ENCODE data around the gene TVP23C. TPM values are rescaled to one million over a fixed set of nuclear protein-coding genes. Genes with fewer than 3 reads are reported as not detected.
A peak's percentile ranks its signal among the peaks of the same experiment; 100 is the strongest.

Gene TVP23C
- total RNA-seq, 2 experiments from 2014 or later: 8.1 to 8.2 TPM

- Mint-ChIP-seq H3K27me3 (no peaks in the 10 kb centered on the region), H3K4me3 (no peak overlapping the region), H3K36me3 (ENCODE audit: low read depth) (peaks cover 16% of the 10 kb centered on the region), H3K27ac (no peak overlapping the region), H3K9me3 (no peaks in the 10 kb centered on the region), H3K4me1 (ENCODE audit: low read depth) (peaks cover 3% of the 10 kb centered on the region)
- ChIA-PET POLR2A (no interaction called here), CTCF (interaction anchor here (2.4 kb wide), 1 partner anchor 10 kb away, joined by 10 read pairs; no protein-coding TSS in a partner anchor)
- TF ChIP-seq CTCF (IDR thresholded peaks at IDR 0.05): no peak
- ATAC-seq (no peak), DNase-seq (no peak)
- intact Hi-C loops (cut with micrococcal nuclease): no loop called here
Observed at GRCh38 chr17:15513058-15513791, 50.1 kb downstream of the TVP23C start.

GRCh38 chr17:15512071-15512709 is 51.1 kb downstream of the TVP23C start:
- H3K27ac Mint-ChIP-seq: no peak overlapping the region
- peaks cover 3% of the 10 kb centered on the region for H3K4me1 Mint-ChIP-seq (ENCODE audit: low read depth)
- peaks cover 17% of the 10 kb centered on the region for H3K36me3 Mint-ChIP-seq (ENCODE audit: low read depth)
- H3K9me3 Mint-ChIP-seq: no peaks in the 10 kb centered on the region
- H3K27me3 Mint-ChIP-seq: no peaks in the 10 kb centered on the region
- ChIA-PET POLR2A (no interaction called here), CTCF (no interaction called here)
- H3K4me3 Mint-ChIP-seq: no peak overlapping the region
- ATAC-seq: no peak
- TF ChIP-seq CTCF (IDR thresholded peaks at IDR 0.05): no peak
- no peak for DNase-seq
- intact Hi-C loops (cut with micrococcal nuclease): no loop called here

GRCh38 chr17:15511142-15511541 is 52.1 kb downstream of the TVP23C start:
- Mint-ChIP-seq H3K27me3 (no peaks in the 10 kb centered on the region), H3K9me3 (no peaks in the 10 kb centered on the region), H3K4me3 (no peak overlapping the region), H3K27ac (no peak overlapping the region), H3K4me1 (ENCODE audit: low read depth) (peaks cover 3% of the 10 kb centered on the region), H3K36me3 (ENCODE audit: low read depth) (peaks cover 13% of the 10 kb centered on the region)
- TF ChIP-seq CTCF (IDR thresholded peaks at IDR 0.05): no peak
- ChIA-PET POLR2A (no interaction called here), CTCF (interaction anchor here (0.6 to 1.3 kb wide), 2 partner anchors 8 to 253 kb away, joined by 3 to 8 read pairs; no protein-coding TSS in a partner anchor)
- intact Hi-C loops (cut with micrococcal nuclease): no loop called here
- ATAC-seq (peak; percentile 27), DNase-seq (no peak)

- Mint-ChIP-seq H3K9me3 (no peaks in the 10 kb centered on the region), H3K4me1 (ENCODE audit: low read depth) (peaks cover 3% of the 10 kb centered on the region), H3K27ac (no peak overlapping the region), H3K4me3 (no peak overlapping the region), H3K27me3 (no peaks in the 10 kb centered on the region), H3K36me3 (ENCODE audit: low read depth) (peaks cover 7% of the 10 kb centered on the region)
- ChIA-PET POLR2A (no interaction called here), CTCF (interaction anchor here (1.3 kb wide), 1 partner anchor 8 kb away, joined by 8 read pairs; no protein-coding TSS in a partner anchor)
- no peak for TF ChIP-seq CTCF (IDR thresholded peaks at IDR 0.05)
- DNase-seq: no peak
- intact Hi-C loops (cut with micrococcal nuclease): no loop called here
- no peak for ATAC-seq
Observed at GRCh38 chr17:15510361-15510760, 52.9 kb downstream of the TVP23C start.

GRCh38 chr17:15509095-15509494 is 54.2 kb downstream of the TVP23C start:
- TF ChIP-seq CTCF (IDR thresholded peaks at IDR 0.05): no peak
- Mint-ChIP-seq H3K27me3 (no peaks in the 10 kb centered on the region), H3K27ac (no peak overlapping the region), H3K4me3 (no peak overlapping the region), H3K36me3 (ENCODE audit: low read depth) (peaks cover 5% of the 10 kb centered on the region), H3K9me3 (no peaks in the 10 kb centered on the region), H3K4me1 (ENCODE audit: low read depth) (peaks cover 3% of the 10 kb centered on the region)
- intact Hi-C loops (cut with micrococcal nuclease): no loop called here
- ATAC-seq (no peak), DNase-seq (no peak)
- POLR2A ChIA-PET: no interaction called here
- CTCF ChIA-PET: interaction anchor here (1.0 kb wide), 1 partner anchor 251 kb away, joined by 3 read pairs; no protein-coding TSS in a partner anchor

All from activated CD8-positive, alpha-beta T cell treated with anti-CD3 and anti-CD28 coated beads for 36 hours (primary cell).